ENCODE measurements around the gene S1PR2.

DNA sequence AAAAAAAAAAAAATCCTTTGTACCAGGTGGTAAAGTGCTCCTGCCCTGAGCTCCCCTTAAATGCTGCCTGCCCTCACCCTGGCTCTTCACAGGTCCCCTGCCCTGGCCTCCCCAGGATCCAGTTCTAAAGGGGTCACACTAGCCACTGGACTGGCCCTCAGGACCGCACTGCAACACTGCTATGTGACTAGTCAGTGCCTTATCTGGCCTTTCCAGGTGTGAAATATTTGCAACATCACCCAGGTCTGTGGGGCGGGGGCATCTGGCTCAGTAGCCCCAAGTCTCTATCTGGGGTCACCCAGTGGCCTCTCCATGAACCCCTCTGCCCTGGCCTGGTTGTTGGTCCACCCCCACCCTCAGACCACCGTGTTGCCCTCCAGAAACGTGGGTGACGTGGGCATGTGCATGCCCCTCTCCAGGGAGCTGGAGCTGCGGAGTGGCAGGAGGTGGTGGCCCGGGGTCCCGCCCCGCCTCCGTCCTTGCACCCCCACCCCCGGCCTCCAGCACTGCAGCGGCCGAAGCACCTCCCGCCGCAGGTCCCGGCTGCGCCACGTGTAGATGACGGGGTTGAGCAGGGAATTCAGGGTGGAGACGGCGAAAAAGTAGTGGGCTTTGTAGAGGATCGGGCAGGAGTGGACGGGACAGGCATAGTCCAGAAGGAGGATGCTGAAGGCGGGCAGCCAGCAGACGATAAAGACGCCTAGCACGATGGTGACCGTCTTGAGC, 7.5 kb downstream of the S1PR2 start:
- TF ChIP-seq CTCF (conservative IDR thresholded peaks at IDR 0.05; ENCODE audit: low read depth, low read length): no peak
- TF ChIP-seq EZH2 (IDR thresholded peaks at IDR 0.05; ENCODE audit: borderline replicate concordance, low read depth, low read length, poor library complexity, severe bottlenecking): no peak
